K562 (cell line): ENCODE results near the gene WDFY2. TPM values are rescaled to one million over a fixed set of nuclear protein-coding genes. Genes with fewer than 3 reads are reported as not detected.
A peak's percentile ranks its signal among the peaks of the same experiment; 100 is the strongest.

Experiments used
- C11orf30 ChIP-seq: fragments of 450-650 bp; IDR thresholded peaks from 2 replicates; pipeline ENCODE4 v1.6.1; 2016; ENCODE audit warnings: low read depth, mild to moderate bottlenecking
- ELK3 ChIP-seq: fragments of 450-650 bp; formaldehyde crosslinking; IDR thresholded peaks from 2 replicates; pipeline ENCODE4 v1.4.0; 2020; ENCODE audit warnings: mild to moderate bottlenecking
- FOXM1 ChIP-seq, 2 experiments: fragments of 450-650 bp in 1 of 2; sonication (generic) in 1 of 2; formaldehyde crosslinking in 1 of 2; IDR thresholded peaks; 2 replicates each; pipeline versions ENCODE4 v1.6.1 to v1.9.0; 2017 to 2022; ENCODE audit warnings: low read depth in 2 of 2, mild to moderate bottlenecking in 2 of 2, missing genetic modification reagents in 1 of 2, moderate library complexity in 1 of 2
- HCFC1 ChIP-seq: IDR thresholded peaks from 2 replicates; pipeline ENCODE4 v1.6.1; 2012; ENCODE audit warnings: low read depth, low read length, improper control_type of control experiment
- HMG20B ChIP-seq: fragments of 250-450 bp; sonication (Bioruptor Pico); IDR thresholded peaks from 2 replicates; pipeline ENCODE4 v1.5.0; 2021; ENCODE audit warnings: mild to moderate bottlenecking
- IFI16 ChIP-seq: fragments of 250-450 bp; sonication (Bioruptor Pico); IDR thresholded peaks from 2 replicates; pipeline ENCODE4 v2.1.2; 2022; ENCODE audit warnings: mild to moderate bottlenecking, inconsistent platforms
- KLF10 ChIP-seq: fragments of 250-450 bp; sonication (Bioruptor Pico); IDR thresholded peaks from 2 replicates; pipeline ENCODE4 v1.6.1; 2021; ENCODE audit warnings: matching md5 sums
- NR1H2 ChIP-seq: sonication (generic); formaldehyde crosslinking; IDR thresholded peaks from 2 replicates; pipeline ENCODE4 v1.4.0; 2020; ENCODE audit warnings: mild to moderate bottlenecking, missing genetic modification reagents
- NR2C2 ChIP-seq, 2 experiments: fragments of 200-800 bp in 1 of 2; sonication (Bioruptor generic) in 1 of 2; sonication (generic) in 1 of 2; formaldehyde crosslinking in 1 of 2; IDR thresholded peaks; 2 replicates each; pipeline versions ENCODE4 v1.6.1 to v1.8.0; 2016 to 2022; ENCODE audit warnings: mild to moderate bottlenecking in 1 of 2, missing compliant biosample characterization in 1 of 2, missing genetic modification characterization in 1 of 2, missing genetic modification reagents in 1 of 2
- PML ChIP-seq: IDR thresholded peaks from 2 replicates; pipeline ENCODE4 v1.6.1; 2012; ENCODE audit warnings: low read length, inconsistent platforms
- POLR2H ChIP-seq: IDR thresholded peaks from 2 replicates; pipeline ENCODE4 v1.6.1; 2016; ENCODE audit warnings: missing genetic modification characterization, low read depth, mild to moderate bottlenecking, control low read depth, missing compliant biosample characterization, moderate library complexity
- SNIP1 ChIP-seq: fragments of 450-650 bp; IDR thresholded peaks from 2 replicates; pipeline ENCODE4 v1.7.1; 2017; ENCODE audit warnings: low read depth, mild to moderate bottlenecking
- SRSF3 ChIP-seq: fragments of 200-400 bp; formaldehyde crosslinking; IDR thresholded peaks from 2 replicates; pipeline ENCODE4 v1.6.1; 2016; ENCODE audit warnings: mild to moderate bottlenecking, low read length, moderate library complexity; ENCODE audit not compliant: insufficient read depth
- TCFL5 ChIP-seq: fragments of 250-450 bp; sonication (Bioruptor Pico); conservative IDR thresholded peaks from 2 replicates; pipeline ENCODE4 v1.6.1; 2021; ENCODE audit warnings: mild to moderate bottlenecking, moderate library complexity, matching md5 sums
- TRIM24 ChIP-seq, 2 experiments: fragments of 450-650 bp; IDR thresholded peaks; 2 replicates each; pipeline ENCODE4 v1.6.1; 2016
- ZC3H11A ChIP-seq: IDR thresholded peaks from 2 replicates; pipeline ENCODE4 v1.6.1; 2012; ENCODE audit warnings: low read depth, low read length, improper control_type of control experiment
- ZNF165 ChIP-seq: fragments of 250-450 bp; sonication (Bioruptor Pico); IDR thresholded peaks from 2 replicates; pipeline ENCODE4 v1.4.0; 2020; ENCODE audit warnings: borderline replicate concordance
- ZNF212 ChIP-seq: fragments of 450-650 bp; formaldehyde crosslinking; IDR thresholded peaks from 2 replicates; pipeline ENCODE4 v1.4.0; 2020; ENCODE audit warnings: mild to moderate bottlenecking
- ZNF217 ChIP-seq: sonication (generic); formaldehyde crosslinking; IDR thresholded peaks from 2 replicates; pipeline ENCODE4 v1.8.0; 2022; ENCODE audit warnings: mild to moderate bottlenecking, missing genetic modification reagents
- ZNF253 ChIP-seq: fragments of 250-450 bp; sonication (Bioruptor Pico); conservative IDR thresholded peaks from 2 replicates; pipeline ENCODE4 v1.6.1; 2021; ENCODE audit warnings: mild to moderate bottlenecking
- ZNF311 ChIP-seq: fragments of 250-450 bp; sonication (Bioruptor Pico); IDR thresholded peaks from 2 replicates; pipeline ENCODE4 v1.4.0; 2020; ENCODE audit warnings: mild to moderate bottlenecking, moderate library complexity
- ZNF324 ChIP-seq: fragments of 250-450 bp; sonication (Bioruptor Pico); IDR thresholded peaks from 2 replicates; pipeline ENCODE4 v1.4.0; 2020; ENCODE audit warnings: mild to moderate bottlenecking
- ZNF347 ChIP-seq: fragments of 450-650 bp; formaldehyde crosslinking; IDR thresholded peaks from 2 replicates; pipeline ENCODE4 v1.4.0; 2020; ENCODE audit warnings: low read depth, mild to moderate bottlenecking, moderate library complexity
- ZNF444 ChIP-seq: fragments of 250-450 bp; sonication (Bioruptor Pico); IDR thresholded peaks from 2 replicates; pipeline ENCODE4 v1.4.0; 2020; ENCODE audit warnings: mild to moderate bottlenecking, moderate library complexity
- ZZZ3 ChIP-seq: fragments of 450-650 bp; IDR thresholded peaks from 2 replicates; pipeline ENCODE4 v1.6.1; 2016; ENCODE audit warnings: antibody characterized with exemption, mild to moderate bottlenecking, moderate library complexity
- polyA plus RNA-seq, 8 experiments: library from polyadenylated mRNA; depleted of rRNA in 4 of 8; stranded (reverse) in 5 of 8; unstranded in 3 of 8; fragments of >200 nt; fragmentation: Nextera tagmentation in 2 of 8; fragmentation: Illumina TruSeq in 1 of 8; extraction: Ambion mirVana in 2 of 8; extraction: Trizol in 1 of 8; gene quantifications; 2 replicates each; pipeline versions ENCODE4 v1.2.1 to v1.2.3, GENCODE V29; 2011 to 2014; ENCODE audit warnings: inconsistent platforms in 1 of 8, missing spikeins in 1 of 8
- total RNA-seq, 7 experiments: library from RNA; depleted of rRNA in 6 of 7; stranded (reverse); fragments of >200 nt in 6 of 7; fragmentation: Illumina TruSeq in 2 of 7; extraction: Trizol in 2 of 7; gene quantifications; 2 replicates each; pipeline versions ENCODE4 v1.2.1 to v1.2.3, GENCODE V29; 2011 to 2021; ENCODE audit warnings: low replicate concordance in 1 of 7
- TF ChIP-seq, protein P1 (sequence below): fragments of 450-650 bp; IDR thresholded peaks from 2 replicates; pipeline ENCODE4 v1.6.1; 2016; ENCODE audit warnings: low read depth, mild to moderate bottlenecking, moderate library complexity
- TF ChIP-seq, protein P2 (sequence below): fragments of 450-650 bp; IDR thresholded peaks from 2 replicates; pipeline ENCODE4 v1.6.1; 2017; ENCODE audit warnings: antibody characterized with exemption, mild to moderate bottlenecking

The WDFY2 gene
- total and polyA plus RNA-seq, 9 of the 15 experiments (the other 6 are each of a cell fraction or from before 2014, with no cell fraction given): 0.66 to 6.4 (median 4.4) TPM

DNA sequence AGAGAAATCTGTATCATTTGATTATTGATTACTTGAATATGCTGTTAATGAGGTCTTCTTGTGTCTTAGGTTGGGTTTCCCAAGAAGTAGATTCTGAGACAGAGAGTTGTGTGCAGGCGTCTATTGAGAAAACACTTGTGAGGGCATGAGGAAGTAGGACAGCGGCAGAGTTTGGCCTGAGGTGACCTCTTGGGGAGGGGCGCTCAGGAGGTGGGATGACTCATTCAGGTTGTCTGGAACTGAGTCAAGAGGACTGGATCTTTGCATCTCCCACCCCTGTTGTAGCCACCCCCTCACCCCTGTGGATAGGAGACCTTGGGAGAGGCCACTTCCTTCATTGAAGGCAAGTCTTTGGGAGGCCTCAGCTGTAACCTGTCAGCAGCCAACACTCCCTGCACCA, 35.2 kb upstream of the WDFY2 start (continued):
- TF ChIP-seq TRIM24 (IDR thresholded peaks at IDR 0.05): no peak
- TF ChIP-seq ZNF444: no peak
- no peak for TF ChIP-seq SRSF3
- no peak for TF ChIP-seq NR2C2 (CRISPR knock-in tag; IDR thresholded peaks at IDR 0.05)
- TF ChIP-seq NR2C2 (tag; IDR thresholded peaks at IDR 0.05): no peak; the same call in 1 of the 2 replicates
- no peak for TF ChIP-seq POLR2H (tag)
- no peak for TF ChIP-seq ZNF347
- TF ChIP-seq SNIP1: no peak
- no peak for TF ChIP-seq HCFC1
- TF ChIP-seq NR1H2 (CRISPR knock-in tag): peak; percentile 61; the same call in 1 of the 2 replicates
- TF ChIP-seq TCFL5 (CRISPR knock-in tag): no peak
- no peak for TF ChIP-seq ZNF311 (CRISPR knock-in tag)
- no peak for TF ChIP-seq ZNF212
- no peak for TF ChIP-seq ELK3 (CRISPR knock-in tag)
- no peak for TF ChIP-seq KLF10 (CRISPR knock-in tag)
- TF ChIP-seq, protein P1, sequence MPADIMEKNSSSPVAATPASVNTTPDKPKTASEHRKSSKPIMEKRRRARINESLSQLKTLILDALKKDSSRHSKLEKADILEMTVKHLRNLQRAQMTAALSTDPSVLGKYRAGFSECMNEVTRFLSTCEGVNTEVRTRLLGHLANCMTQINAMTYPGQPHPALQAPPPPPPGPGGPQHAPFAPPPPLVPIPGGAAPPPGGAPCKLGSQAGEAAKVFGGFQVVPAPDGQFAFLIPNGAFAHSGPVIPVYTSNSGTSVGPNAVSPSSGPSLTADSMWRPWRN: no peak
- no peak for TF ChIP-seq ZNF253 (CRISPR knock-in tag)
- TF ChIP-seq ZNF217 (CRISPR knock-in tag): no peak
- no peak for TF ChIP-seq ZNF324 (CRISPR knock-in tag)
- TF ChIP-seq PML: no peak
- TF ChIP-seq FOXM1 (IDR thresholded peaks at IDR 0.05; ENCODE audit: low read depth): no peak
- TF ChIP-seq FOXM1 (CRISPR knock-in tag; IDR thresholded peaks at IDR 0.05; ENCODE audit: low read depth): no peak
- no peak for TF ChIP-seq ZNF165 (CRISPR knock-in tag)
- no peak for TF ChIP-seq HMG20B (CRISPR knock-in tag)
- TF ChIP-seq IFI16 (CRISPR knock-in tag): no peak
- no peak for TF ChIP-seq ZZZ3
- TF ChIP-seq ZC3H11A: no peak
- no peak for TF ChIP-seq C11orf30
- TF ChIP-seq, protein P2, sequence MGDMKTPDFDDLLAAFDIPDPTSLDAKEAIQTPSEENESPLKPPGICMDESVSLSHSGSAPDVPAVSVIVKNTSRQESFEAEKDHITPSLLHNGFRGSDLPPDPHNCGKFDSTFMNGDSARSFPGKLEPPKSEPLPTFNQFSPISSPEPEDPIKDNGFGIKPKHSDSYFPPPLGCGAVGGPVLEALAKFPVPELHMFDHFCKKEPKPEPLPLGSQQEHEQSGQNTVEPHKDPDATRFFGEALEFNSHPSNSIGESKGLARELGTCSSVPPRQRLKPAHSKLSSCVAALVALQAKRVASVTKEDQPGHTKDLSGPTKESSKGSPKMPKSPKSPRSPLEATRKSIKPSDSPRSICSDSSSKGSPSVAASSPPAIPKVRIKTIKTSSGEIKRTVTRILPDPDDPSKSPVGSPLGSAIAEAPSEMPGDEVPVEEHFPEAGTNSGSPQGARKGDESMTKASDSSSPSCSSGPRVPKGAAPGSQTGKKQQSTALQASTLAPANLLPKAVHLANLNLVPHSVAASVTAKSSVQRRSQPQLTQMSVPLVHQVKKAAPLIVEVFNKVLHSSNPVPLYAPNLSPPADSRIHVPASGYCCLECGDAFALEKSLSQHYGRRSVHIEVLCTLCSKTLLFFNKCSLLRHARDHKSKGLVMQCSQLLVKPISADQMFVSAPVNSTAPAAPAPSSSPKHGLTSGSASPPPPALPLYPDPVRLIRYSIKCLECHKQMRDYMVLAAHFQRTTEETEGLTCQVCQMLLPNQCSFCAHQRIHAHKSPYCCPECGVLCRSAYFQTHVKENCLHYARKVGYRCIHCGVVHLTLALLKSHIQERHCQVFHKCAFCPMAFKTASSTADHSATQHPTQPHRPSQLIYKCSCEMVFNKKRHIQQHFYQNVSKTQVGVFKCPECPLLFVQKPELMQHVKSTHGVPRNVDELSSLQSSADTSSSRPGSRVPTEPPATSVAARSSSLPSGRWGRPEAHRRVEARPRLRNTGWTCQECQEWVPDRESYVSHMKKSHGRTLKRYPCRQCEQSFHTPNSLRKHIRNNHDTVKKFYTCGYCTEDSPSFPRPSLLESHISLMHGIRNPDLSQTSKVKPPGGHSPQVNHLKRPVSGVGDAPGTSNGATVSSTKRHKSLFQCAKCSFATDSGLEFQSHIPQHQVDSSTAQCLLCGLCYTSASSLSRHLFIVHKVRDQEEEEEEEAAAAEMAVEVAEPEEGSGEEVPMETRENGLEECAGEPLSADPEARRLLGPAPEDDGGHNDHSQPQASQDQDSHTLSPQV: peak; percentile 9; the same call in 1 of the 2 replicates
